ENCODE data around the gene BTBD9. TPM values are rescaled to one million over a fixed set of nuclear protein-coding genes. Genes with fewer than 3 reads are reported as not detected.

Gene BTBD9
- total and polyA plus RNA-seq, 10 donors: 1.2 to 43.1 (median 27.8) TPM

- WGBS, 5 donors: 89 to 96% (median 92%) methylated on average over 3 of the region's 3 CpGs
- Histone ChIP-seq H3K36me3 (no peaks in the 10 kb centered on the region), H3K27me3 (replicated peaks in 1 of 7) (no peaks in the 10 kb centered on the region), H3K4me3 (no peak overlapping the region), H3K4me1 (no peaks in the 10 kb centered on the region), H3K27ac (no peak overlapping the region), H3K9me3 (peaks cover 0 to 5% (median 0%) of the 10 kb centered on the region in 8 donors)
- intact Hi-C loops (cut with DNase I; ENCODE audit: low total_unique reads): no loop called here
- DNase-seq: no peak
- TF ChIP-seq POLR2A (IDR thresholded peaks at IDR 0.05) (no peak), POLR2AphosphoS5 (IDR thresholded peaks at IDR 0.05) (no peak)
- TF ChIP-seq, protein P1, sequence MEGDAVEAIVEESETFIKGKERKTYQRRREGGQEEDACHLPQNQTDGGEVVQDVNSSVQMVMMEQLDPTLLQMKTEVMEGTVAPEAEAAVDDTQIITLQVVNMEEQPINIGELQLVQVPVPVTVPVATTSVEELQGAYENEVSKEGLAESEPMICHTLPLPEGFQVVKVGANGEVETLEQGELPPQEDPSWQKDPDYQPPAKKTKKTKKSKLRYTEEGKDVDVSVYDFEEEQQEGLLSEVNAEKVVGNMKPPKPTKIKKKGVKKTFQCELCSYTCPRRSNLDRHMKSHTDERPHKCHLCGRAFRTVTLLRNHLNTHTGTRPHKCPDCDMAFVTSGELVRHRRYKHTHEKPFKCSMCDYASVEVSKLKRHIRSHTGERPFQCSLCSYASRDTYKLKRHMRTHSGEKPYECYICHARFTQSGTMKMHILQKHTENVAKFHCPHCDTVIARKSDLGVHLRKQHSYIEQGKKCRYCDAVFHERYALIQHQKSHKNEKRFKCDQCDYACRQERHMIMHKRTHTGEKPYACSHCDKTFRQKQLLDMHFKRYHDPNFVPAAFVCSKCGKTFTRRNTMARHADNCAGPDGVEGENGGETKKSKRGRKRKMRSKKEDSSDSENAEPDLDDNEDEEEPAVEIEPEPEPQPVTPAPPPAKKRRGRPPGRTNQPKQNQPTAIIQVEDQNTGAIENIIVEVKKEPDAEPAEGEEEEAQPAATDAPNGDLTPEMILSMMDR (IDR thresholded peaks at IDR 0.05 in 8 of 11, conservative IDR thresholded peaks at IDR 0.05 in 3 of 11): no peak
Observed at GRCh38 chr6:38396209-38396608, 243.5 kb downstream of the BTBD9 start.

GRCh38 chr6:38393986-38394385 is 245.7 kb downstream of the BTBD9 start:
- Histone ChIP-seq H3K27me3 (replicated peaks in 1 of 7) (no peaks in the 10 kb centered on the region), H3K36me3 (no peaks in the 10 kb centered on the region), H3K27ac (no peak overlapping the region), H3K4me3 (no peak overlapping the region), H3K4me1 (no peaks in the 10 kb centered on the region), H3K9me3 (no peaks in the 10 kb centered on the region)
- DNase-seq: no peak
- TF ChIP-seq, protein P1 (IDR thresholded peaks at IDR 0.05 in 8 of 11, conservative IDR thresholded peaks at IDR 0.05 in 3 of 11): no peak
- TF ChIP-seq POLR2A (IDR thresholded peaks at IDR 0.05): no peak
- TF ChIP-seq POLR2AphosphoS5 (IDR thresholded peaks at IDR 0.05): no peak
- 59 to 79% (median 71%) methylated on average over 1 of the region's 1 CpG for WGBS, 5 donors
- intact Hi-C loops (cut with DNase I; ENCODE audit: low total_unique reads): no loop called here

GRCh38 chr6:38391626-38392579 is 247.8 kb downstream of the BTBD9 start:
- WGBS, 5 donors: 90 to 95% (median 92%) methylated on average over 9 of the region's 9 CpGs

DNA sequence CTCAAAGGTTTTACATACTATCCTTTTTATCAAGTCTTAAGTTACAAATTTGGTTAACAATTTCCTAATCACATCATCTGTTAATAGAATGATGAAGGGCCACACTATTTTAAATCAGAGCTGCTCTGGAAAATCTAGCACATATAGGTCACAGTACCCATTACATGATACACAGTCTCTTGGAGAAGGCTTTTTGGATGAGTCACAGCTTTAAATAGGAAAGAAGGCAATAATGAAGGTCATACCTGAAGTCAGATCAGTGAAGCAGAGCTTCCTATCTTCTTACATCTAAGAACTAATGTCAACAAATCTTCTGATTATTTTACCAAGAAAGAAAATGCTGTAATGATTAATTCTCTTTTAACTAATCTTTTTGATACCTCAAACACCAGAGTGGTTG is 248.5 kb downstream of the BTBD9 start:
- no peaks in the 10 kb centered on the region for H3K36me3 ChIP-seq
- H3K9me3 ChIP-seq: no peaks in the 10 kb centered on the region
- no peak for DNase-seq
- no peaks in the 10 kb centered on the region for H3K4me1 ChIP-seq
- no peaks in the 10 kb centered on the region for H3K27me3 ChIP-seq (replicated peaks in 1 of 7)
- TF ChIP-seq POLR2AphosphoS5 (IDR thresholded peaks at IDR 0.05) (no peak), POLR2A (IDR thresholded peaks at IDR 0.05) (no peak)
- TF ChIP-seq, protein P1 (IDR thresholded peaks at IDR 0.05 in 8 of 11, conservative IDR thresholded peaks at IDR 0.05 in 3 of 11): no peak
- H3K27ac ChIP-seq: no peak overlapping the region
- intact Hi-C loops (cut with DNase I; ENCODE audit: low total_unique reads): no loop called here
- no peak overlapping the region for H3K4me3 ChIP-seq

More at GRCh38 chr6:38391626-38392579, 247.8 kb downstream of the BTBD9 start:
- DNase-seq: no peak
- H3K4me3 ChIP-seq: no peak overlapping the region
- H3K9me3 ChIP-seq: no peaks in the 10 kb centered on the region
- no peaks in the 10 kb centered on the region for H3K27me3 ChIP-seq (replicated peaks in 1 of 7)
- no peaks in the 10 kb centered on the region for H3K4me1 ChIP-seq
- H3K36me3 ChIP-seq: no peaks in the 10 kb centered on the region
- TF ChIP-seq, protein P1 (IDR thresholded peaks at IDR 0.05 in 8 of 11, conservative IDR thresholded peaks at IDR 0.05 in 3 of 11): no peak
- TF ChIP-seq POLR2A (IDR thresholded peaks at IDR 0.05) (no peak), POLR2AphosphoS5 (IDR thresholded peaks at IDR 0.05) (no peak)
- intact Hi-C loops (cut with DNase I; ENCODE audit: low total_unique reads): no loop called here
- H3K27ac ChIP-seq: no peak overlapping the region
